ENCODE measurements around the gene ZNF526. TPM values are rescaled to one million over a fixed set of nuclear protein-coding genes. Genes with fewer than 3 reads are reported as not detected.

The ZNF526 gene
- total and polyA plus RNA-seq, 9 of the 15 experiments (the other 6 are each of a cell fraction or from before 2014, with no cell fraction given): 1.3 to 17.9 (median 6.2) TPM

DNA sequence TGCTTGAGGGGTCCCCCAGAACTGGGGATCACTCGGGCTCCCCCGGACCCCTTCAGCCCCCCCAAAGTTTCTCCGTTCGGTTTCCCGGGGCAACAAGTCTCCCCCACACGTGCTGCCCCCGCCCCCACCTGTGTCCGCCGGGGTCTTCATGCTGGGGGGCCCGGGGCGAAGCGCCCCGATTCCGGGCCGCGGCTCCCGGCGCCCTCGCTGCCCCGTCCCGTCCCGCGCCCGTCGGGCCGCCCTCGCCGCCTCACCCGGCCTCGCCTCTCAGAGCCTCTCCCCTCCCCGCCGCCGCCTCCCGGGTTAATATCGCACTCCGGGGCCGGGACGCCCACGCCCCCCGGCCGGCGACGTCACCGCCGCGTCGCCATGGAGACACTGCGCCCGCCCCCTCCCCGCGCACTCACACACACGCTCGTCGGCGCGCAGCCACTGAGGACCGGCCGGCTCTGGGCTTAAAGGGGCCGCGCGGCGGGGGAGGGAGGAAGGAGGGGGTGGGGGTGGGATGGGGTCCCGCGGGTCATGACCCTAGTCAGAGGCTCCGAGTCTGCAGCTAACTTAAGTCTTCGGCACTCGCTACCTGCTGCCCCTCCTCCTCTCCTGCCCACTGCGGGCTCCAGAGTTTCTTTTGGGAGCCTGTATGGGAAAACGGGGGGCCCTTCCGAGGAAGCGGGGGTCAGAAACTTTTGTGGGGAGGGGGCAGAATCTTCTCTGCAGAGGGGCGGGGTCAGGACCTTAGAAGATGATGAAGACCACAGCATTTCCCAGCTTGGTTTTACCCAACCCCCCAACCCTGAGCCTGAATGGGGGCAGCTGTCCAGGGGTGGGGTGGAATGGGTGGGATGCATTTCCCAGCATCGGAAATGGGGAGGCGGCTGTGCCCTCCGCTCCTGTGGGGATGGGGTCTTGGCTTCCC lies 35.0 kb downstream of the ZNF526 start, which contains the start of gene ERF (continued):
- TF ChIP-seq, protein P1, sequence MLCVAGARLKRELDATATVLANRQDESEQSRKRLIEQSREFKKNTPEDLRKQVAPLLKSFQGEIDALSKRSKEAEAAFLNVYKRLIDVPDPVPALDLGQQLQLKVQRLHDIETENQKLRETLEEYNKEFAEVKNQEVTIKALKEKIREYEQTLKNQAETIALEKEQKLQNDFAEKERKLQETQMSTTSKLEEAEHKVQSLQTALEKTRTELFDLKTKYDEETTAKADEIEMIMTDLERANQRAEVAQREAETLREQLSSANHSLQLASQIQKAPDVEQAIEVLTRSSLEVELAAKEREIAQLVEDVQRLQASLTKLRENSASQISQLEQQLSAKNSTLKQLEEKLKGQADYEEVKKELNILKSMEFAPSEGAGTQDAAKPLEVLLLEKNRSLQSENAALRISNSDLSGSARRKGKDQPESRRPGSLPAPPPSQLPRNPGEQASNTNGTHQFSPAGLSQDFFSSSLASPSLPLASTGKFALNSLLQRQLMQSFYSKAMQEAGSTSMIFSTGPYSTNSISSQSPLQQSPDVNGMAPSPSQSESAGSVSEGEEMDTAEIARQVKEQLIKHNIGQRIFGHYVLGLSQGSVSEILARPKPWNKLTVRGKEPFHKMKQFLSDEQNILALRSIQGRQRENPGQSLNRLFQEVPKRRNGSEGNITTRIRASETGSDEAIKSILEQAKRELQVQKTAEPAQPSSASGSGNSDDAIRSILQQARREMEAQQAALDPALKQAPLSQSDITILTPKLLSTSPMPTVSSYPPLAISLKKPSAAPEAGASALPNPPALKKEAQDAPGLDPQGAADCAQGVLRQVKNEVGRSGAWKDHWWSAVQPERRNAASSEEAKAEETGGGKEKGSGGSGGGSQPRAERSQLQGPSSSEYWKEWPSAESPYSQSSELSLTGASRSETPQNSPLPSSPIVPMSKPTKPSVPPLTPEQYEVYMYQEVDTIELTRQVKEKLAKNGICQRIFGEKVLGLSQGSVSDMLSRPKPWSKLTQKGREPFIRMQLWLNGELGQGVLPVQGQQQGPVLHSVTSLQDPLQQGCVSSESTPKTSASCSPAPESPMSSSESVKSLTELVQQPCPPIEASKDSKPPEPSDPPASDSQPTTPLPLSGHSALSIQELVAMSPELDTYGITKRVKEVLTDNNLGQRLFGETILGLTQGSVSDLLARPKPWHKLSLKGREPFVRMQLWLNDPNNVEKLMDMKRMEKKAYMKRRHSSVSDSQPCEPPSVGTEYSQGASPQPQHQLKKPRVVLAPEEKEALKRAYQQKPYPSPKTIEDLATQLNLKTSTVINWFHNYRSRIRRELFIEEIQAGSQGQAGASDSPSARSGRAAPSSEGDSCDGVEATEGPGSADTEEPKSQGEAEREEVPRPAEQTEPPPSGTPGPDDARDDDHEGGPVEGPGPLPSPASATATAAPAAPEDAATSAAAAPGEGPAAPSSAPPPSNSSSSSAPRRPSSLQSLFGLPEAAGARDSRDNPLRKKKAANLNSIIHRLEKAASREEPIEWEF (CRISPR knock-in tag; IDR thresholded peaks at IDR 0.05): no peak
- no peak for TF ChIP-seq ZFP30 (CRISPR knock-in tag; IDR thresholded peaks at IDR 0.05; ENCODE audit: borderline replicate concordance)
- no peak for TF ChIP-seq PYGO2 (tag; IDR thresholded peaks at IDR 0.05)
- TF ChIP-seq ZNF77 (CRISPR knock-in tag; IDR thresholded peaks at IDR 0.05): no peak
- TF ChIP-seq, protein P2, sequence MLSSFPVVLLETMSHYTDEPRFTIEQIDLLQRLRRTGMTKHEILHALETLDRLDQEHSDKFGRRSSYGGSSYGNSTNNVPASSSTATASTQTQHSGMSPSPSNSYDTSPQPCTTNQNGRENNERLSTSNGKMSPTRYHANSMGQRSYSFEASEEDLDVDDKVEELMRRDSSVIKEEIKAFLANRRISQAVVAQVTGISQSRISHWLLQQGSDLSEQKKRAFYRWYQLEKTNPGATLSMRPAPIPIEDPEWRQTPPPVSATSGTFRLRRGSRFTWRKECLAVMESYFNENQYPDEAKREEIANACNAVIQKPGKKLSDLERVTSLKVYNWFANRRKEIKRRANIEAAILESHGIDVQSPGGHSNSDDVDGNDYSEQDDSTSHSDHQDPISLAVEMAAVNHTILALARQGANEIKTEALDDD (IDR thresholded peaks at IDR 0.05): no peak
- TF ChIP-seq HSF4 (CRISPR knock-in tag; IDR thresholded peaks at IDR 0.05; ENCODE audit: borderline replicate concordance): no peak
- TF ChIP-seq ZNF174 (CRISPR knock-in tag; IDR thresholded peaks at IDR 0.05): no peak
- TF ChIP-seq ZNF445 (CRISPR knock-in tag; IDR thresholded peaks at IDR 0.05; ENCODE audit: low read depth): no peak
- no peak for TF ChIP-seq PTRF (tag; IDR thresholded peaks at IDR 0.05)
- TF ChIP-seq, protein P3, sequence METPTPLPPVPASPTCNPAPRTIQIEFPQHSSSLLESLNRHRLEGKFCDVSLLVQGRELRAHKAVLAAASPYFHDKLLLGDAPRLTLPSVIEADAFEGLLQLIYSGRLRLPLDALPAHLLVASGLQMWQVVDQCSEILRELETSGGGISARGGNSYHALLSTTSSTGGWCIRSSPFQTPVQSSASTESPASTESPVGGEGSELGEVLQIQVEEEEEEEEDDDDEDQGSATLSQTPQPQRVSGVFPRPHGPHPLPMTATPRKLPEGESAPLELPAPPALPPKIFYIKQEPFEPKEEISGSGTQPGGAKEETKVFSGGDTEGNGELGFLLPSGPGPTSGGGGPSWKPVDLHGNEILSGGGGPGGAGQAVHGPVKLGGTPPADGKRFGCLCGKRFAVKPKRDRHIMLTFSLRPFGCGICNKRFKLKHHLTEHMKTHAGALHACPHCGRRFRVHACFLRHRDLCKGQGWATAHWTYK (CRISPR knock-in tag; IDR thresholded peaks at IDR 0.05): no peak
- no peak for TF ChIP-seq NCOR1 (IDR thresholded peaks at IDR 0.05)
- TF ChIP-seq HMG20A (CRISPR knock-in tag; conservative IDR thresholded peaks at IDR 0.05): no peak
- no peak for TF ChIP-seq CBX8 (IDR thresholded peaks at IDR 0.05; ENCODE audit: borderline replicate concordance, extremely low read depth, low read depth, low read length, poor library complexity, severe bottlenecking)
- no peak for TF ChIP-seq ZFPM2 (CRISPR knock-in tag; IDR thresholded peaks at IDR 0.05)
- no peak for TF ChIP-seq RBM22 (IDR thresholded peaks at IDR 0.05; ENCODE audit: low read depth, low read length, poor library complexity, severe bottlenecking)
- TF ChIP-seq, protein P4, sequence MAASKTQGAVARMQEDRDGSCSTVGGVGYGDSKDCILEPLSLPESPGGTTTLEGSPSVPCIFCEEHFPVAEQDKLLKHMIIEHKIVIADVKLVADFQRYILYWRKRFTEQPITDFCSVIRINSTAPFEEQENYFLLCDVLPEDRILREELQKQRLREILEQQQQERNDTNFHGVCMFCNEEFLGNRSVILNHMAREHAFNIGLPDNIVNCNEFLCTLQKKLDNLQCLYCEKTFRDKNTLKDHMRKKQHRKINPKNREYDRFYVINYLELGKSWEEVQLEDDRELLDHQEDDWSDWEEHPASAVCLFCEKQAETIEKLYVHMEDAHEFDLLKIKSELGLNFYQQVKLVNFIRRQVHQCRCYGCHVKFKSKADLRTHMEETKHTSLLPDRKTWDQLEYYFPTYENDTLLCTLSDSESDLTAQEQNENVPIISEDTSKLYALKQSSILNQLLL (CRISPR knock-in tag; IDR thresholded peaks at IDR 0.05; ENCODE audit: borderline replicate concordance): no peak
- TF ChIP-seq, protein P5, sequence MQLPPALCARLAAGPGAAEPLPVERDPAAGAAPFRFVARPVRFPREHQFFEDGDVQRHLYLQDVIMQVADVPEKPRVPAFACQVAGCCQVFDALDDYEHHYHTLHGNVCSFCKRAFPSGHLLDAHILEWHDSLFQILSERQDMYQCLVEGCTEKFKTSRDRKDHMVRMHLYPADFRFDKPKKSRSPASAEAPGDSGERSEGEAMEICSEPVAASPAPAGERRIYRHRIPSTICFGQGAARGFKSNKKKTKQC (CRISPR knock-in tag; IDR thresholded peaks at IDR 0.05): no peak

Measured in K562 (cell line).